Measurements from ENCODE around the gene GREB1L.

The GREB1L gene

GRCh38 chr18:21257386-21257785 is 15.4 kb downstream of the GREB1L start:
- no peaks in the 10 kb centered on the region for H3K4me1 ChIP-seq
- TF ChIP-seq, protein P1, sequence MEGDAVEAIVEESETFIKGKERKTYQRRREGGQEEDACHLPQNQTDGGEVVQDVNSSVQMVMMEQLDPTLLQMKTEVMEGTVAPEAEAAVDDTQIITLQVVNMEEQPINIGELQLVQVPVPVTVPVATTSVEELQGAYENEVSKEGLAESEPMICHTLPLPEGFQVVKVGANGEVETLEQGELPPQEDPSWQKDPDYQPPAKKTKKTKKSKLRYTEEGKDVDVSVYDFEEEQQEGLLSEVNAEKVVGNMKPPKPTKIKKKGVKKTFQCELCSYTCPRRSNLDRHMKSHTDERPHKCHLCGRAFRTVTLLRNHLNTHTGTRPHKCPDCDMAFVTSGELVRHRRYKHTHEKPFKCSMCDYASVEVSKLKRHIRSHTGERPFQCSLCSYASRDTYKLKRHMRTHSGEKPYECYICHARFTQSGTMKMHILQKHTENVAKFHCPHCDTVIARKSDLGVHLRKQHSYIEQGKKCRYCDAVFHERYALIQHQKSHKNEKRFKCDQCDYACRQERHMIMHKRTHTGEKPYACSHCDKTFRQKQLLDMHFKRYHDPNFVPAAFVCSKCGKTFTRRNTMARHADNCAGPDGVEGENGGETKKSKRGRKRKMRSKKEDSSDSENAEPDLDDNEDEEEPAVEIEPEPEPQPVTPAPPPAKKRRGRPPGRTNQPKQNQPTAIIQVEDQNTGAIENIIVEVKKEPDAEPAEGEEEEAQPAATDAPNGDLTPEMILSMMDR (IDR thresholded peaks at IDR 0.05; ENCODE audit: low read depth, low read length), result no peak

GRCh38 chr18:21260621-21261020 is 18.6 kb downstream of the GREB1L start:
- no peaks in the 10 kb centered on the region for H3K4me1 ChIP-seq

More at GRCh38 chr18:21257386-21257785, 15.4 kb downstream of the GREB1L start:
- DNase-seq, result no peak
- H3K9me3 ChIP-seq, result no peaks in the 10 kb centered on the region
- no peaks in the 10 kb centered on the region for H3K27me3 ChIP-seq
- H3K4me3 ChIP-seq (ENCODE audit: low read depth, low read length), result no peak overlapping the region
- H3K36me3 ChIP-seq, result no peaks in the 10 kb centered on the region

GRCh38 chr18:21261352-21261751 is 19.3 kb downstream of the GREB1L start:
- TF ChIP-seq, protein P1 (IDR thresholded peaks at IDR 0.05; ENCODE audit: low read depth, low read length), result no peak
- Histone ChIP-seq H3K27me3 (no peaks in the 10 kb centered on the region), H3K4me3 (ENCODE audit: low read depth, low read length) (no peak overlapping the region), H3K4me1 (no peaks in the 10 kb centered on the region), H3K36me3 (no peaks in the 10 kb centered on the region), H3K9me3 (no peaks in the 10 kb centered on the region)
- DNase-seq, result no peak

More at GRCh38 chr18:21260621-21261020, 18.6 kb downstream of the GREB1L start:
- Histone ChIP-seq H3K27me3 (no peaks in the 10 kb centered on the region), H3K9me3 (no peaks in the 10 kb centered on the region), H3K36me3 (no peaks in the 10 kb centered on the region), H3K4me3 (ENCODE audit: low read depth, low read length) (no peak overlapping the region)
- no peak for DNase-seq
- TF ChIP-seq, protein P1 (IDR thresholded peaks at IDR 0.05; ENCODE audit: low read depth, low read length), result no peak

DNA sequence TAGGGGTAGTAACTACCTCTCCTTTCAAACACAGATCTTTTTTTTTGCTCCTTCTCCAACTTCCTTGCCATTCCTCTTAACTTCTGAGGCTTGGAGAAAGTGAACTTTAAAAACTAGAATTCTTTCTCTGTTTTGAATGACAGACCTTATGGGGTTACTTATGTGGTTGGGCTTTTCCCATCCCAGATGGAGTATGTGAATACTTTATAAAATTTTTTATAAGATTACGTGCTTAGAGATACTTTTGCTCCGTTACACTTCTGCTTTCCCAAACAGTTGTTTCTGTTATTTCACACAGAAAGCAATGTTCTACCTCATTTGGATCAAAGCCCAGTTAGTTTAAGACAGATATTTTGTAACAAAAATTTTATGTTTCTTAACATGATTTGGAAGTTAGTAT is 20.2 kb downstream of the GREB1L start:
- H3K36me3 ChIP-seq, result no peaks in the 10 kb centered on the region
- TF ChIP-seq, protein P1 (IDR thresholded peaks at IDR 0.05; ENCODE audit: low read depth, low read length), result no peak
- H3K4me1 ChIP-seq, result no peaks in the 10 kb centered on the region
- H3K9me3 ChIP-seq, result no peaks in the 10 kb centered on the region
- no peak overlapping the region for H3K4me3 ChIP-seq (ENCODE audit: low read depth, low read length)
- no peak for DNase-seq
- no peaks in the 10 kb centered on the region for H3K27me3 ChIP-seq

- H3K4me1 ChIP-seq, result no peaks in the 10 kb centered on the region
- no peaks in the 10 kb centered on the region for H3K9me3 ChIP-seq
- DNase-seq, result no peak
- H3K36me3 ChIP-seq, result no peaks in the 10 kb centered on the region
- TF ChIP-seq, protein P1 (IDR thresholded peaks at IDR 0.05; ENCODE audit: low read depth, low read length), result no peak
- no peak overlapping the region for H3K4me3 ChIP-seq (ENCODE audit: low read depth, low read length)
- no peaks in the 10 kb centered on the region for H3K27me3 ChIP-seq
Observed at GRCh38 chr18:21262979-21263378, 20.9 kb downstream of the GREB1L start.

DNA sequence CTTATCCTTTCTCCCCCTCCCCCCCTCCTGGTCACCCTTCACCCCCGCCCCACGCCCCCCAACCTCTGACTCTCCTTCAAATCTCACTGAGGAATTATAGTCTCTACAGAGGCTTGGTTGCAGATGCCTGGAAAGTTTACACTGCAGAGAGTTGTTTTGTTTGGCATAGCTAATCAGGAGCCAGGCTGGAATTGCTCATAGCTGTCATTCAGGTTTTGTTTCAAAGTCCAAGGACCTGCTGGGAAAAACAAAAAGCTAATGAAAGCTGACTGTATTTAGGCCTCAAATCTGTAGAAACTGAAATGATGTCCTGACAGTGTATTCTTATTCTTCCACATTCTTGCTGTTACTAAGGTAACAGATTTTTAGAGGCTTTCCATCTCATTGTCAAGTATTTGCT is 22.6 kb downstream of the GREB1L start:
- TF ChIP-seq, protein P1 (IDR thresholded peaks at IDR 0.05; ENCODE audit: low read depth, low read length), result no peak
- Histone ChIP-seq H3K36me3 (no peaks in the 10 kb centered on the region), H3K4me1 (no peaks in the 10 kb centered on the region), H3K9me3 (no peaks in the 10 kb centered on the region), H3K27me3 (no peaks in the 10 kb centered on the region), H3K4me3 (ENCODE audit: low read depth, low read length) (no peak overlapping the region)
- DNase-seq, result no peak

Measured in BE2C (cell line).